Measurements from ENCODE around the gene CCDC18. TPM values are rescaled to one million over a fixed set of nuclear protein-coding genes. Genes with fewer than 3 reads are reported as not detected.
"Not testable (repeated sequence)": the region's sequence is repeated elsewhere in the genome, so short reads cannot be mapped to it uniquely, and the experiment has no call there.

Gene CCDC18
- total RNA-seq, 3 donors from 2014 or later: 4.1 to 10.5 (median 9.4) TPM

GRCh38 chr1:93205892-93206566 is 25.5 kb downstream of the CCDC18 start:
- Histone ChIP-seq H3K4me3 (no peak overlapping the region), H3K27me3 (no peaks in the 10 kb centered on the region), H3K9me3 (no peaks in the 10 kb centered on the region), H3K27ac (no peak overlapping the region), H3K36me3 (no peaks in the 10 kb centered on the region), H3K4me1 (no peaks in the 10 kb centered on the region)
- intact Hi-C loops (cut with DNase I; ENCODE audit: low total_unique reads): no loop called here
- TF ChIP-seq POLR2AphosphoS5 (IDR thresholded peaks at IDR 0.05) (no peak), CTCF (IDR thresholded peaks at IDR 0.05) (no peak), POLR2A (IDR thresholded peaks at IDR 0.05) (no peak)
- no peak for DNase-seq (ENCODE audit: low spot score in 2 of 2)

DNA sequence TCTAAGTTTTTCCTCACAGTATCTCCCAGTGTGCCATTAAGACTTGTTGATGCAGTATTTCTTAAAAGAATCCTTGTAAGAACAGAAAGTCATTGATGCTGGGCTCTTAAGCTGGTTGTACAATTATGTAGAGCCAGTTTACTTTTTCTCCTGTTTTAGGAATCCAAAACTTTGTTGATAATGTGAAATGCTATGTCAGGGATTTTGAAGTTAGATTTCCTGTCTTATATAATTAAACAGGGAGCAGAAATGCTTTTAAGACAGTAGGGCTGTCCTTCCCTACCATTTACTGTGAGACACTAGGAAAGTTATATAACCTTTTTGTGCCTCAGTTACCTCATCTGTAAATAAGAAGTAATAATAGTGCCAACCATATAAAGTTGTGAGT is 26.0 kb downstream of the CCDC18 start:
- no peak for DNase-seq (ENCODE audit: low spot score in 2 of 2)
- H3K4me1 ChIP-seq: no peaks in the 10 kb centered on the region
- no peaks in the 10 kb centered on the region for H3K36me3 ChIP-seq
- H3K9me3 ChIP-seq: no peaks in the 10 kb centered on the region
- intact Hi-C loops (cut with DNase I; ENCODE audit: low total_unique reads): no loop called here
- no peak overlapping the region for H3K4me3 ChIP-seq
- TF ChIP-seq POLR2AphosphoS5 (IDR thresholded peaks at IDR 0.05) (no peak), POLR2A (IDR thresholded peaks at IDR 0.05) (no peak), CTCF (IDR thresholded peaks at IDR 0.05) (no peak)
- H3K27ac ChIP-seq: no peak overlapping the region
- H3K27me3 ChIP-seq: no peaks in the 10 kb centered on the region

DNA sequence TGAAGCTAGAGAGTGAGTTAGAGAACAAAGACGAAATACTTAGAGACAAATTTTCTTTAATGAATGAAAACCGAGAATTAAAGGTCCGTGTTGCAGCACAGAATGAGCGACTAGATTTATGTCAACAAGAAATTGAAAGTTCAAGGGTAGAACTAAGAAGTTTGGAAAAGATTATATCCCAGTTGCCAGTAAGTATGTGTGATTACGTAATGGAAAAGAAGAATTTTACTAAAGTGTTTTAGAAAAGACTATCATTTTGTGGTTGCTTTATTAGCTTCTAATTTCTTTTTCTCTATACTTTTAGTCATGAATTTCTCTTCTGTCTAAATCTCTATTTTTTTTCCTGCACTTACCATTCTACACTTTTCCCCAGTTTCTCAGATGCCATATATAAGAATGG is 26.7 kb downstream of the CCDC18 start:
- Histone ChIP-seq H3K4me1 (no peaks in the 10 kb centered on the region), H3K27me3 (no peaks in the 10 kb centered on the region), H3K27ac (no peak overlapping the region), H3K4me3 (no peak overlapping the region), H3K9me3 (no peaks in the 10 kb centered on the region), H3K36me3 (no peaks in the 10 kb centered on the region)
- TF ChIP-seq POLR2A (IDR thresholded peaks at IDR 0.05) (no peak), CTCF (IDR thresholded peaks at IDR 0.05) (no peak), POLR2AphosphoS5 (IDR thresholded peaks at IDR 0.05) (no peak)
- intact Hi-C loops (cut with DNase I; ENCODE audit: low total_unique reads): no loop called here
- DNase-seq (ENCODE audit: low spot score in 2 of 2): no peak

GRCh38 chr1:93215322-93215721 is 34.8 kb downstream of the CCDC18 start:
- intact Hi-C loops (cut with DNase I; ENCODE audit: low total_unique reads): no loop called here
- no peak overlapping the region for H3K4me3 ChIP-seq
- no peaks in the 10 kb centered on the region for H3K4me1 ChIP-seq
- no peak overlapping the region for H3K27ac ChIP-seq
- no peaks in the 10 kb centered on the region for H3K36me3 ChIP-seq
- DNase-seq (ENCODE audit: low spot score in 2 of 2): no peak
- no peaks in the 10 kb centered on the region for H3K9me3 ChIP-seq
- H3K27me3 ChIP-seq: no peaks in the 10 kb centered on the region
- no peak for TF ChIP-seq CTCF (IDR thresholded peaks at IDR 0.05)
- no peak for TF ChIP-seq POLR2A (IDR thresholded peaks at IDR 0.05)
- no peak for TF ChIP-seq POLR2AphosphoS5 (IDR thresholded peaks at IDR 0.05)

- no peaks in the 10 kb centered on the region for H3K4me1 ChIP-seq
- no peak overlapping the region for H3K27ac ChIP-seq
- intact Hi-C loops (cut with DNase I; ENCODE audit: low total_unique reads): no loop called here
- no peak for TF ChIP-seq POLR2A (IDR thresholded peaks at IDR 0.05)
- no peak for TF ChIP-seq POLR2AphosphoS5 (IDR thresholded peaks at IDR 0.05)
- TF ChIP-seq CTCF (IDR thresholded peaks at IDR 0.05): no peak
- no peak for DNase-seq (ENCODE audit: low spot score in 2 of 2)
- no peaks in the 10 kb centered on the region for H3K36me3 ChIP-seq
- H3K9me3 ChIP-seq: no peaks in the 10 kb centered on the region
- no peaks in the 10 kb centered on the region for H3K27me3 ChIP-seq
- no peak overlapping the region for H3K4me3 ChIP-seq
These were observed 38.9 kb downstream of the CCDC18 start for GRCh38 chr1:93219443-93219842.

DNA sequence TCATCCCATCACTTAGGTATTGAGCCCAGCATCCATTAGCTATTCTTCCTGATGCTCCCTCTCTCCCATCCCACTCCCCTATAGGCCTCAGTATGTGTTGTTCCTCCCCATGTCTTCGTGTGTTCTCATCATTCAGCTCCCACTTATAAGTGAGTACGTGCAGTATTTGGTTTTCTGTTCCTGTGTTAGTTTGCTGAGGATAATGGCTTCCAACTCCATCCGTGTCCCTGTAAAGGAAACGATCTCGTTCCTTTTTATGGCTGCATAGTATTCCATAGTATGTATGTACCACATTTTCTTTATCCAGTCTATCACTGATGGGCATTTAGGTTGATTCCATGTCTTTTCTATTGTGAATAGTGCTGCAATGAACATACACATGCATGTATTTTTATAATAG is 40.2 kb downstream of the CCDC18 start:
- DNase-seq (ENCODE audit: low spot score in 2 of 2); H3K27ac ChIP-seq; H3K4me1 ChIP-seq; H3K4me3 ChIP-seq; H3K9me3 ChIP-seq; H3K36me3 ChIP-seq; intact Hi-C loops (cut with DNase I; ENCODE audit: low total_unique reads); H3K27me3 ChIP-seq: not testable (repeated sequence)
